NCI-H2227 (cell line): ENCODE data around the gene PLOD1.
"Not testable (repeated sequence)": the region's sequence is repeated elsewhere in the genome, so short reads cannot be mapped to it uniquely, and the experiment has no call there.

Experiments used
- DNase-seq: peaks from one replicate; lab custom pipeline; 2025; ENCODE audit not compliant: unreplicated experiment; lab: John Stamatoyannopoulos, UW

The PLOD1 gene

GRCh38 chr1:11938722-11939526 lies 4.4 kb downstream of the PLOD1 start:
- no peak for DNase-seq

- not testable (repeated sequence) for DNase-seq
These were observed 5.3 kb downstream of the PLOD1 start for GRCh38 chr1:11939794-11940193.

GRCh38 chr1:11940260-11940921 lies 5.9 kb downstream of the PLOD1 start:
- no peak for DNase-seq

- no peak for DNase-seq
These were observed 7.8 kb downstream of the PLOD1 start for GRCh38 chr1:11942280-11942679.

- DNase-seq: no peak
These were observed 9.1 kb downstream of the PLOD1 start for GRCh38 chr1:11943619-11944018.

- peak; percentile 80 for DNase-seq
These were observed 9.9 kb downstream of the PLOD1 start for GRCh38 chr1:11944358-11944931.

GRCh38 chr1:11946647-11947046 lies 12.1 kb downstream of the PLOD1 start:
- no peak for DNase-seq

- DNase-seq: no peak
These were observed 14.4 kb downstream of the PLOD1 start for GRCh38 chr1:11948822-11949458.

- DNase-seq: no peak
These were observed 17.4 kb downstream of the PLOD1 start for GRCh38 chr1:11951901-11952300.

GRCh38 chr1:11952455-11953109 lies 18.1 kb downstream of the PLOD1 start:
- no peak for DNase-seq

GRCh38 chr1:11955221-11955620 lies 20.7 kb downstream of the PLOD1 start:
- DNase-seq: no peak

- DNase-seq: no peak
These were observed 22.9 kb downstream of the PLOD1 start for GRCh38 chr1:11957398-11957797.

GRCh38 chr1:11957897-11958296 lies 23.4 kb downstream of the PLOD1 start:
- DNase-seq: no peak

GRCh38 chr1:11960276-11960675 lies 25.8 kb downstream of the PLOD1 start:
- no peak for DNase-seq

- no peak for DNase-seq
These were observed 26.2 kb downstream of the PLOD1 start for GRCh38 chr1:11960715-11961114.

- DNase-seq: no peak
These were observed 26.7 kb downstream of the PLOD1 start for GRCh38 chr1:11961230-11961629.

GRCh38 chr1:11963622-11964021 lies 29.1 kb downstream of the PLOD1 start:
- no peak for DNase-seq

GRCh38 chr1:11964656-11965055 lies 30.1 kb downstream of the PLOD1 start:
- no peak for DNase-seq

GRCh38 chr1:11967028-11967547 lies 32.6 kb downstream of the PLOD1 start:
- peak; percentile 66 for DNase-seq

GRCh38 chr1:11970441-11971185 lies 36.1 kb downstream of the PLOD1 start:
- no peak for DNase-seq
